Activated CD4-positive, alpha-beta T cell treated with anti-CD3 and anti-CD28 coated beads, Interleukin-2, amount 50 U/mL, for 48 hours (primary cell): ENCODE data around the gene CMTR1.
A peak's percentile ranks its signal among the peaks of the same experiment; 100 is the strongest.

ENCODE experiments used
- DNase-seq, 2 experiments: peaks; one replicate each; pipeline ENCODE4 v3.0.0-alpha.2; 2020

Gene CMTR1

DNA sequence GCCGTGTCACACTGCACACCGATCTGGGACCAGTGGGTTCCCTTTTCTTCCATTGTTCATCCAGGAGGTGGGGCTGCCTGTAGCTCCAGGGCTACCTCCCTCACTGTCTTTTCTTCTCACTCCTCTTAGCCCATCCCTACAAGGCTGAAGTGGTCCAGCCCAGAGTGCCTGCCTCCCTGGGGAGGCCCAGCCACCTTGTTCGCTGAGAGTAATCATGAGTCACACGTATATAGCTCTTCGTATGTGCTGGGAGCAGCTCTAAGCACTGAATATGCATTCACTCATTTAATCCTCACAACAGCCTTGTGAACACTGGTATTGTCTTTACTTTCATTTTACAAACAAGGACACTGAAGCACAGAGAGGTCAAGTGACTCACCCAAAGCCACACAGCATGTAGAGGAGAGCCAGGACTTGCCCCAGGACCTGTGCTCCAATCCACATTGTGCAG is 81.3 kb downstream of the CMTR1 start:
- DNase-seq, result peak; percentile 60 to 67

DNA sequence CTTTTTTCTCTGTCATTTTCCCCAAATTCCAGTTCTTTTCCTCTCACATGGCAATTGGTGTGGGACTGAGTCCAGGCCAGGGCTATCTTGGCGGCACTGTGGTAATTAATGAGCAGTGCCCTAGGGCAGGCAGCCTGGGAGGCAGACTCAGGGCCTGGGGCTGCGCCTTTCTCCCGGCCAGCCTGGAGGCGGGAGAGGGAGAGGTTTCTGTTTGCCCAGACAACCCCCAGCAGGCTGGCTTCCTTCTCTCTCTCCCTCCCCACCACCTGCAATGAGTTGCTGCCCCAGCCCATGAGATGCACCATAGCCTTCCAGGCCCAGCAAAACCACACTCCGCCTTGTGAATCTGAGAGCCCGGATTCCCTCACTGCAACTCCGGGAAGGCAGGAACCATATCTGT is 81.8 kb downstream of the CMTR1 start:
- DNase-seq, result no peak

DNA sequence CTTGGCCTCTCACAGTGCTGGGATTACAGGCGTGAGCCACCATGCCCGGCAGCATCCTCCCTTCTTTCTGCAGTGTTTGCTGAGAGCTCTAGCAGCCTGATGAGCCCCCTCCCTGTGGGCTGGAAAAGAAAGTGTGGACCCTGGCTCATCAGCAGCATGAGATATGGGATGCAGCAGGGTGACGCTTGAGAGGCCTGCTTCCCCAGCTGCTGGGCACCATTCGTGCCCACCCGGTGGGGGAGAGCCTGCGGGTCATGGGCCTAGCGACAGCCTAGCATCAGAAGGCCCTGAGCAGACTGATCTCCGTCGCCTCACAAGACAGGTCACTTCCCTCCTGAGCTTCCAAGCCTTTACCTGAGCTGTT is 82.7 kb downstream of the CMTR1 start:
- DNase-seq, result no peak

DNA sequence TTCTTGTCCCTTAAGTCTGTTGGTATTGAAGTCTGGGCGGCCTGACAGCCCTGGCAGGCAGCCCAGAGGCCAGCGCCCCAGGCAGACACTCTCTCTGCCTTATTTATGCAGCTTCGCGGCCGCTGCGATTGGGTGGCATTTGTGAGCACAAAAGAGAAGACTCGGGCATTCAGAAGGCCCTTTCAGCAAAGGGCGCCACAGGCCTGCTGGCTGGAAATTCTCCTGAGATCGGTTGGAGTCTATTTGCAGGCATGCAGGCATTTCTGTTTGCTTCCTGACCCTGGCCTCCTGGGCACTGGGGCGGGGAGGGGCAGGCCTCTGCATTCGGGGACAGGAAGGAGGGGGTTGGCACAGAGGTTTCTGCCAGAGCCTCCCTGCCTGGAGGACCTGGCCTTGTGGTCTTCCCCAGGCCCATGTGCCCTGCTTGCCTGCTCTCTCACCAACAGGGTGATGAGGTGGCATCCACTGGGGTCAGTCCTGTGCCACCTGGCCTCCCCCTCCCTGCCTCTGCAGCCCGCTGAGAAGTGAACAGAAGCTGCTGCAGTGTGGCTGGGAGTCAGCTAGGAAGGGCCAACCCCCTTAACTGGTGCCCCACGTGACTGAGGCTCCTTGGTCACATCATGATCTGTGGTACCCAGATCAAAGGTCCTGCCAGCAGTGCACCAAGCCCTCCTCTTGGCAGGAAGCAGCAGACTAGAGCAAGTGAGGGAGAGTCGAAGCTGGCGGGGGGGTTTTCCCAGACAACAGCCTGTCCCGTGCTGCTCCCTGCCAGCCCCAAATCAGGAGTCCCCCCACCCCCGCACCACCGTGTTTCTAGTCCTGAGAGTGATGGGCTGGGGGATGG is 83.3 kb downstream of the CMTR1 start:
- DNase-seq, result peak; percentile 87 to 93

DNA sequence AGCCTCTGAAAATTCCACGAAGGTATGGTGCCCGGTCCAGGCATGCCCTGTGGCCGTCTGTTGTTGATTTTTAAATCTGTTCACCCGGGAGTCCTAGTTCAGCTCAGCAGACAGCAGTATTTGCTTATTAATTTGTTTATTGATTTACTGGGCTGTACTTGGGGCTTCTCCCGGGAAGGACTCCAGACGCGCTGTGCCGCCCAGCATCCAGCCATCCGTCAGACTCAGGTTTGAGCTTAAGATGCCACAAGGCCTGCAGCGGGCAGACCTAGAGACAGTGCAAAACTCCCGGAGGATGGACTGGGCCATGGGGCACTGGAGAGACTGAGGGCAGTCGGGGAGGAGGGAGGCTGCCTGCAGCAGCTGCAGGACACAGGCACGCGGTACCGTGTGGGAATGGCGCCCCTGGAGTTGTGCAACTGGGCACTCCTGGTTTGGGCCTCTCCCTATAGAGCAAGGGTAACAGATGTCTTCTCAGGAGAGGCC is 83.9 kb downstream of the CMTR1 start:
- DNase-seq, result peak in 1 of 2 experiments; percentile 49

DNA sequence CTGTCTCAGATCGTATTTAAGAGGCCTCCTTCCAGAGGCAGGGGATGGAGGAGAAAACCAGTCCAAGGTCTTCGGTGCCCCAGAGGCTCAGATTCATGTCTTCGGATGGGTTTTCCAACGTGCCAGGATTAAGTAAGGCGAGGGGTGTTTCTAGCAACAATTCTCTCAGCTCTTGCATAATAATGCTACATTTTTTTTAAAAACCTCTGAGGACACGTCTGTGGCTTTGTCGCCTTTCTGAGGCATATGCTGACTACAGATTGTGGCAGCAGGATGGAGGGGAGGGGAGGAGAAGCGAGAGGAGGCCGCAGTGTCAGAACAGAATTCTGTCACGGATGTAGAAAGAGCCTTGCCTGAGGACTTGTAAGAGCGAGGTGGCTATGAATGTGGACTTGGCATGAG is 84.4 kb downstream of the CMTR1 start:
- peak; percentile 74 to 82 for DNase-seq

DNA sequence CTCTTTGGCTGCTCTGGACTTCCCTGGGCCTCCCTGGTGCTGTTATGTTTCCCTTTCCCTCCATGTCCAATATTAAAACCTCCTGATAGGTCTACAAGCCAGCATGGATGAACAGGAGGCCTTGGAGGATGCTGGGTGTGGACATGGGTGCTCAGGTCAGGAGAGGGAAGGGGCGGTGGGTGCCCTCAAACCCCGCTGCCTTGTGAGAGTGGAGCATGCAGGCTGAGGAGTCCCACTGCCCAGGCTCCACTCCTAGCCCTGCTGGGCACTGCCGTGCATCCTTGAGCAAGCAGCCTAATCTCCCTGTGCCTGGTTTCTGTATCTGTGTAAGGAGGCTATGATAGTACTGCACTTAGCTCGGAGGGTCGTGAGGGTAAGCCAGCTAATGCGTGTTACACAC is 85.1 kb downstream of the CMTR1 start:
- no peak for DNase-seq

DNA sequence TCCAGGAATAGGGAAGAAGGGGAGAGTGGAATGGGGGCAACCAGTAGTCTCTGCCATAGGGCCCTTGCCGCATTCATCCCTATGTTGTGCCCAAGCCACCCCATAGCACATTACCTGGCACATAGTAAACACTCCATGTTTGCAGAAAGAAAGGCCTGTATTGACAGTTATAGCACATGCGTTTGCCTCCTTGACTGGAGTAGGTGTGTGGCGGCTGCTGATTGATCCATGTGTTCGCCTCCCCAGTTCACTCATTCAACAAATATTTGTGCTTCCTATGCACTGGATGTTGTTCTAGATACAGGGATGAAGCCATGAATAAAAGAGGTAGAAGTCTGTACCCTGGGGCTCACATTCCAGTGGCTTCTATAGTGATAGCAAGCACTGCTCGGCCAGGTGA is 86.4 kb downstream of the CMTR1 start:
- no peak for DNase-seq

DNA sequence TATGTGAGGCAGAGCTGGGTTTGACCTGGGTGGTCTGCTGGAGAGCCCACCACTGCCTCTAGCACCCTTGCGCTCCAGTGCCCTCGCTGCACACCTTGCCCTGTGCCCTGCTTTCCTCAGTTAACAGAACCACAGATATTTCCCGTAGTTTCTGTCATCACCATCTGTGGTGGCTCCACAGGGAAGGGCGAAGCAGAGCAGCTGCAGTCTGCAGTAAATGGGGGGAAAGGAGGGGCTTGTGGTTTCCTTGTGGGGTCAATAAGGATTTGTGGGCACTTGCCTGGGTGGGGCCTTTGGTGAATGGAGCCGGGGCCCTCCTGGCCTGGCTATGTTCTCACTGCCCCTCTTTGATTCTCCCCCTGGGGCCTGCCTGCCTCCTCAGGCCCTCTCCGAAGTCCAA is 87.9 kb downstream of the CMTR1 start:
- no peak for DNase-seq

DNA sequence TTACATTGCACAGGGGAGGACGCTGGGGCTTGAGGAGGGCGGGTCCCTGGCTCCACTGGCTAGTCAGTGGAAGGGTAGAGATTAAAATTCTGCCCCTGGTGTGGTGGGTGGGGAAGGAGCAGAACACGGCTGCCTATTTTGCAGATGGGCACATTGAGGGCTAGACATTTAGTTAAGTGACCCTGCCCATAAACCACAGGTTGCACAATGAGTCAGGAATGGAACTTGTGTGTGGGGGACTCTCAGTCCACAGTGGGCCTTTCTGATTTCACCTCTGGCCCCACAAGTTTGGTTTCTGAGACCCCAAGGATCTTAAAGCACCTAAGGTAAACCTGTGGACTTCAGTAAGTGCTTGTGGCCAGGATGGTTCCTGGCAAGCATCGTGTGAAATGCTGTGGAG is 88.7 kb downstream of the CMTR1 start:
- peak in 1 of 2 experiments; percentile 30 for DNase-seq

DNA sequence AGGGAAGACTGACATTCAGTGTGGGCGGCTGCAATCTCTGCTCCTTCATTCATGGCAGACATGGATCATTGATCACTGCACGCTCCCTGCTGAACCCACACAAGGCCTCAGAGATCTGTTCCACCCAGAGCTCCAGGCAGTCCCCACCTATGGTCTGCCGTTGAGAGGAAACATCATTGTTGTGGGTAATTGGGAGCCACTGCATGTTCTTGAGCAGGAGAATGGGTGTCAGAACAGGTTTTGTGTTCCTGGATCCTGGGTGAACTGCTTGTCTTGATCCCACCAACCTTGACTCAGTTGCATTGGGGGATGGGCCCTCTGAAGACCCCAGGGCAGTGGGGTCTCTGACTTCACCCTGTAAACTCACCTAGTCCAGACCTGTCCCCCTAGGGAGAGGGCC is 89.8 kb downstream of the CMTR1 start:
- no peak for DNase-seq

DNA sequence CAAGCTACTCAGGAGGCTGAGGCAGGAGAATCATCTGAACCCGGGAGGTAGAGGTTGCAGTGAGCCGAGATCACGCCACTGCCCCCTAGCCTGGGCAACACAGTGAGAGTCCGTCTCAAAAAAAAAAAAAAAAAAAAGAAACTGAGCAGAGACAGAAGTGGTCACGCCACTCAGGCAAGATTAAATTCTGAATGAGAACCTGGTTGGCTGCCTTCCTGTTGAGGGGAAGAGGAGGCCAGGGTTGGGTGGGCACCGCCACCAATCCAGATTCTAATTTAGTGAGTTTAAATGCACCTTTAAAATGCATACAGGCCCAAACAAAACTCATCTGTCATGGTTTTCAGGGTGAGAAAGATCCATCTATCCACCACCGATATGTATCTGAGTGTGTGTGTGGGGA is 90.4 kb downstream of the CMTR1 start:
- no peak for DNase-seq

DNA sequence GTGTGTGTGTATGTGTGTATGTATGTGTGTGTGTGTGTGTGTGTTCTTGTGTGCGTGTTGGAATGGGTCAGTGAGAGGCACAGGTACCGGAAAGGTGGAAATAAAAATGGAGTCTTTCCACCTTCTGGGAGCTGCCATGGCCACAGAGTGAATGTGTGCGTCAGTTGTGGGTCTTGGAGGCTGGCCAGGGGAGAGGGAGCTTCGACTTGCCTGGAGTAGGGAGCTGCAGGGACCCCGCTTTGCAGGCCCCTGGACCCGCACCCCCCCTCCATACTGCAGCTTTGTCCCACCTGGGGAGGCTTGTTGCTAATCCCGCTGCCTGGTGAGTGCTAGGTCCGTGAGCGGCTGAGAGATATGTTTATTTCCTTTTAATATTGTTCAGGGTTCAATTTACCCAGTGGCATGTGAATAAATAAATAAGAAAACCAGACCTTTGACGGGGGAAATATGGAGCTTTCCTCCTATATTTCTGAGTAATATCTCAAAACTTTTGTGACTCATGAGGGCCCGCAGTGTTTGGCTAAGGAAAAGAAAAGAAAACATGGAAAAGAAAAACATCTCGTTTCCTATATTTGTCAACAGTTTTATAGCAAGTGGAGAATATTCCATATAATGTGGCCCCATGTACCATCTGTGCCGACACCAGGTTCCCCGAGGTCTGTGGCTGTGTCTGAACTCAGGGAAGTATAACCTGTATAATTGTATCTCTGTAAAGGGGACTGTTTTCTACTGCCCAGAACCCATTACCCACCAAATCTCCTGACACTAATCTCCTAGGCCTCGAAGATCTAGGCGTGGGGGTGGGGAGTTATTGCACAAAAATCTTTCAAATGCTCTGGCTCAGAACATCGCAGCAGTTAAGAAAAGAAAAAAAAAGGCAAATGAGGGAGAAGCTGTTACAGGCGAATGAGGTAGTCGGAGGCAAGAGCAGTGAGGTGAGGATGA is 91.3 kb downstream of the CMTR1 start:
- DNase-seq, result no peak

DNA sequence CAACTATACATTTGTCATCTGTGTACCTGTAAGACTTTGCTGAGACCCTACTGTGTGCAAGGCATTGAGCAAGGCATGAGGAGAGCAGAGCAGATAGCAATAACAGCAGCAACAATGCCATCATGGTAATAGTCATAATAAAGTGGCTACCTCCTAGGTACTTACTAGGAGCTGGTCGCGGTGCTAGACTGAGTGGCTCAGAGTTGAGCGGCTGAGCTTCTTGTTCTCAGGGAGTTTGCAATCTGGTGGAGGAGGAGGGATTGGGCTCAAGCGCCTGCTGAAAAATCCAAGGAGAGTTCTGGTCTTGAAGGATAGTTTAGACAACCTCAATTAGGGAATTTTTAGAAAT is 91.9 kb downstream of the CMTR1 start:
- DNase-seq, result no peak

DNA sequence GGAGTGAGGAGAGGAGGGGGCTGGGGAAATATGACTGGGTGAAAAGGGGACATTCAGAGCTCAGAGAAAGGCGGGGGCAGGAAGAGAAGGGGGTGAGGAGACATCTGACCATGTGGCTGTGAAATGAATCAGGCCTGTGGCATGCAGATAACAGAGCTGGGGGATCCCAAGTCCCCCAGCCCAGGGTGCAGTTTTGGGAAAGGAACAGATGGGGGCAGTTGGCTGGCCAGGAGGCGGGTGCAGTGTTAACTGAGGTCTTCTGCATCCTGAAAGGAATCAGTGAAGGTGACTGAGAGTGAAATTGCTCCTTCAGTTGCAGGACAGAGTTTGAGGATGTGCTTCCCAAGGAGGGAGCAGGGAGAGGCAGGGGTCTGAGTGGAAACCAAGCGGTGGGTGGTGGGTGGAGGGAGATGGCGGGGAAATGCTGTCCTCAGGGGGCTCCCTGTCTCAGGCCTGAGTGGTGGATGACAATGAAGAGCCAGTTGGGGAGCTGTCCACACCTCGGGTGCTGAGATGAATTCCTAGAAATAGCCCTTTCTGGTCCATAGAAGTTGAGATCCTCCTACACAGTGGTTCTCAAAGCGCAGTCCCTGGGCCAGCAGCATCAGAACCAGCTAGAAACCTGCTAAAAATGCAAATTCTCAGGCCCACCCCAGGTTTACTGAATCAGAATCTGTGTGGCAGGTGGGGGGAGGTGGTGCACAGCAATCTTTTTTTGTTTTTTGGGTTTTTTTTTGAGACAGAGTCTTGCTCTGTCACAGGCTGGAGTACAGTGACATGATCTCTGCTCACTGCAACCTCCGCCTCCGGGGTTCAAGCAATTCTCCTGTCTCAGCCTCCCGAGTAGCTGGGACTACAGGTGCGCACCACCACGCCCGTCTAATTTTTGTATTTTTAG is 92.7 kb downstream of the CMTR1 start:
- DNase-seq, result no peak

DNA sequence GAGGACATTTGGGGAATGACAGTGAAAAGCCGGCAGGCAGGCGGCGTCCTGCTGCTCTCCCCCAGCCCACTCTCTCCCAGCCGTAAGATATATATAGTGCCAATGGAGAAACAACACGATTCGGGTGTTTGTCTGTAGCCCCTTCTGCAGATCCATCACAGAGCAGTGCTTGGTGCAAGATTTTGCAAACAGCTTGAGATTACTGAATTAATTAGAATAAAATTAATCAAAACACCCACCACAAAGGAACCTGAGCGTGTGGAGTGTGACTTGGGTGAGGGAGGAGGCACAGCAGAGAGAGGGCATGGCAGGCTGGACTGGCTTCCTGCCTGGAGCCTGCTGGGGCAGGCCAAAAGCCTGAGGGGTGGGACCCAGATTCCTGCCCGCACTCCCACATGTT is 95.5 kb downstream of the CMTR1 start:
- no peak for DNase-seq

DNA sequence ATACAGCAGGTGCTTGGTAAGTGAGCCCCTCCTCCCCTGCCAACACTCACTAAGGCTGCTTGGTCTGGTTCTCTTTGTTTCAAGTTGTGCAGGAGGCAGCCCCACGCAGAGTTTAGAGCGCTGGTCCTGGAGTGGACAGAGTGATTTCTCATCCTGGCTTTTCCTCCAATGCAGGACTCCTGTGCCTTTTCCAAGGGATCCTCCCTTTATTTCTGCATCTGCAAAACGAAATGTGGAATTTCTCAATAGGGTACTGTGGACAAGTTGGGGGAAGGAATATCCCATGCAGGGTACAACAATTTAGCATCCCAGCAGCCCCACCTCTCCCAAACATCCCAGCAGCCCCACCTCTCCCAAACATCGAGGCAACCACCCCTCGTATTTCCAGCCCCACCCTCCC is 97.3 kb downstream of the CMTR1 start:
- DNase-seq, result no peak

DNA sequence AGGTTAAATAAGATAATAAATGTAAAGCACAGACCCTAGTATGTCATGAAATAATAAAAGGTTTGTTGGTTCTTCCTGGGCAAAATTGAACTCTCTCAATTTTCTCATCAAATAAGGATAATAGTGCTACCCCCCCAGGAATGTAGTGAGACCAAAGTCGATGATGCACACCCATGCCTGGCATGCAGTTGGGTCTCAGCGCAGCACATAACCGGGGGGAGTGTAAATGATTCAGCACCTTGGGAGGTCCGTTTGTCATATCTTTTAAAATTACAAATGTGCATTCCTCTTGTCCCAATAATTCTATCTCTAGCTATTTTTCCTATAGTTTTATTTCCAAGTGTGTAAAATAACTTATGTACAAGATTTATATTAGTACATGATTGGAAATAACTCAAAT is 98.0 kb downstream of the CMTR1 start:
- DNase-seq, result no peak
